SH-SY5Y (cell line): ENCODE measurements around the gene SEC31B.

Experiments
- GATA2 ChIP-seq: IDR thresholded peaks from 2 replicates; pipeline ENCODE4 v1.6.1; 2011; ENCODE audit warnings: mild to moderate bottlenecking, low read depth, low read length
- GATA3 ChIP-seq: IDR thresholded peaks from 2 replicates; pipeline ENCODE4 v1.6.1; 2011; ENCODE audit warnings: low read depth, mild to moderate bottlenecking, low read length, moderate library complexity

- TF ChIP-seq GATA3 (no peak), GATA2 (no peak)
Measured at GRCh38 chr10:100520811-100521210, 1.1 kb upstream of the SEC31B start.
